SJCRH30 (cell line): ENCODE data around the gene CYP46A1. TPM values are rescaled to one million over a fixed set of nuclear protein-coding genes. Genes with fewer than 3 reads are reported as not detected.
"Not testable (repeated sequence)": the region's sequence is repeated elsewhere in the genome, so short reads cannot be mapped to it uniquely, and the experiment has no call there.

ENCODE experiments used
- DNase-seq, 2 experiments: peaks; one replicate each; pipeline ENCODE4 v3.0.0-alpha.2; 2015 to 2020
- H3K27ac ChIP-seq: fragments of 250-450 bp; sonication (Bioruptor Pico); 2 replicates; pipeline ENCODE4 v1.5.1; 2020; ENCODE audit warnings: mild to moderate bottlenecking, moderate library complexity
- H3K27me3 ChIP-seq: fragments of 250-450 bp; sonication (Bioruptor Pico); 2 replicates; pipeline ENCODE4 v1.5.1; 2020; ENCODE audit warnings: mild to moderate bottlenecking, moderate library complexity
- H3K36me3 ChIP-seq: fragments of 250-450 bp; sonication (Bioruptor Pico); 2 replicates; pipeline ENCODE4 v1.5.1; 2020; ENCODE audit warnings: mild to moderate bottlenecking, moderate library complexity
- H3K4me1 ChIP-seq: fragments of 250-450 bp; sonication (Bioruptor Pico); 2 replicates; pipeline ENCODE4 v1.5.1; 2020; ENCODE audit warnings: mild to moderate bottlenecking, moderate library complexity
- H3K4me3 ChIP-seq: fragments of 250-450 bp; sonication (Bioruptor Pico); 2 replicates; pipeline ENCODE4 v1.5.1; 2020; ENCODE audit warnings: mild to moderate bottlenecking, moderate library complexity
- H3K9me3 ChIP-seq: fragments of 250-450 bp; sonication (Bioruptor Pico); replicated peaks from 2 replicates; pipeline ENCODE4 v1.5.1; 2020; ENCODE audit warnings: mild to moderate bottlenecking, moderate library complexity
- total RNA-seq: library from RNA; depleted of rRNA; stranded (reverse); fragments of >200 nt; shearing (Covaris generic); gene quantifications from 2 replicates; pipeline ENCODE4 v1.2.3, GENCODE V29; 2014

The CYP46A1 gene
- total RNA-seq, 1 experiment from 2014 or later, result 0.10 TPM

GRCh38 chr14:99649643-99650042 is 34.5 kb upstream of the CYP46A1 start:
- H3K9me3 ChIP-seq, result no peaks in the 10 kb centered on the region
- no peak for DNase-seq
- no peak overlapping the region for H3K4me3 ChIP-seq
- H3K27ac ChIP-seq, result no peak overlapping the region
- H3K4me1 ChIP-seq, result no peaks in the 10 kb centered on the region
- H3K36me3 ChIP-seq, result no peaks in the 10 kb centered on the region
- no peaks in the 10 kb centered on the region for H3K27me3 ChIP-seq

GRCh38 chr14:99650189-99650588 is 33.9 kb upstream of the CYP46A1 start:
- H3K27ac ChIP-seq, result no peak overlapping the region
- H3K9me3 ChIP-seq, result no peaks in the 10 kb centered on the region
- DNase-seq, result no peak

GRCh38 chr14:99651953-99652746 is 31.9 kb upstream of the CYP46A1 start:
- Histone ChIP-seq H3K27ac (no peak overlapping the region), H3K4me1 (no peaks in the 10 kb centered on the region), H3K27me3 (no peaks in the 10 kb centered on the region), H3K9me3 (no peaks in the 10 kb centered on the region), H3K36me3 (no peaks in the 10 kb centered on the region), H3K4me3 (no peak overlapping the region)
- DNase-seq, result no peak

More at GRCh38 chr14:99650189-99650588, 33.9 kb upstream of the CYP46A1 start:
- Histone ChIP-seq H3K4me1 (no peaks in the 10 kb centered on the region), H3K4me3 (no peak overlapping the region), H3K36me3 (no peaks in the 10 kb centered on the region), H3K27me3 (no peaks in the 10 kb centered on the region)

GRCh38 chr14:99654235-99654985 is 29.7 kb upstream of the CYP46A1 start:
- no peak overlapping the region for H3K27ac ChIP-seq
- no peaks in the 10 kb centered on the region for H3K4me1 ChIP-seq
- H3K9me3 ChIP-seq, result no peaks in the 10 kb centered on the region
- no peak overlapping the region for H3K4me3 ChIP-seq
- H3K27me3 ChIP-seq, result no peaks in the 10 kb centered on the region
- H3K36me3 ChIP-seq, result no peaks in the 10 kb centered on the region
- peak; percentile 72 to 80 for DNase-seq

GRCh38 chr14:99655521-99655920 is 28.6 kb upstream of the CYP46A1 start:
- H3K9me3 ChIP-seq, result no peaks in the 10 kb centered on the region
- H3K27me3 ChIP-seq, result no peaks in the 10 kb centered on the region
- H3K36me3 ChIP-seq, result no peaks in the 10 kb centered on the region
- no peak for DNase-seq
- no peak overlapping the region for H3K4me3 ChIP-seq
- no peak overlapping the region for H3K27ac ChIP-seq
- no peaks in the 10 kb centered on the region for H3K4me1 ChIP-seq

GRCh38 chr14:99656171-99656570 is 27.9 kb upstream of the CYP46A1 start:
- no peak overlapping the region for H3K27ac ChIP-seq
- H3K36me3 ChIP-seq, result no peaks in the 10 kb centered on the region
- no peaks in the 10 kb centered on the region for H3K27me3 ChIP-seq
- H3K9me3 ChIP-seq, result no peaks in the 10 kb centered on the region
- no peak overlapping the region for H3K4me3 ChIP-seq
- DNase-seq, result no peak
- no peaks in the 10 kb centered on the region for H3K4me1 ChIP-seq

- H3K36me3 ChIP-seq, result no peaks in the 10 kb centered on the region
- H3K27me3 ChIP-seq, result no peaks in the 10 kb centered on the region
- no peaks in the 10 kb centered on the region for H3K4me1 ChIP-seq
- H3K4me3 ChIP-seq, result no peak overlapping the region
- DNase-seq, result no peak
- H3K9me3 ChIP-seq, result no peaks in the 10 kb centered on the region
- no peak overlapping the region for H3K27ac ChIP-seq
These were observed 26.4 kb upstream of the CYP46A1 start for GRCh38 chr14:99657645-99658155.

- H3K4me3 ChIP-seq, result no peak overlapping the region
- H3K27me3 ChIP-seq, result no peaks in the 10 kb centered on the region
- no peaks in the 10 kb centered on the region for H3K9me3 ChIP-seq
- no peak overlapping the region for H3K27ac ChIP-seq
- H3K4me1 ChIP-seq, result no peaks in the 10 kb centered on the region
- H3K36me3 ChIP-seq, result no peaks in the 10 kb centered on the region
- no peak for DNase-seq
These were observed 25.8 kb upstream of the CYP46A1 start for GRCh38 chr14:99658218-99658845.

GRCh38 chr14:99659333-99659741 is 24.8 kb upstream of the CYP46A1 start:
- Histone ChIP-seq H3K4me1 (no peaks in the 10 kb centered on the region), H3K36me3 (no peaks in the 10 kb centered on the region), H3K4me3 (no peak overlapping the region), H3K27ac (no peak overlapping the region), H3K9me3 (no peaks in the 10 kb centered on the region), H3K27me3 (no peaks in the 10 kb centered on the region)
- no peak for DNase-seq

GRCh38 chr14:99660006-99660566 is 24.0 kb upstream of the CYP46A1 start:
- no peak overlapping the region for H3K27ac ChIP-seq
- no peak for DNase-seq
- H3K4me3 ChIP-seq, result no peak overlapping the region
- H3K36me3 ChIP-seq, result no peaks in the 10 kb centered on the region
- no peaks in the 10 kb centered on the region for H3K9me3 ChIP-seq
- H3K27me3 ChIP-seq, result no peaks in the 10 kb centered on the region
- no peaks in the 10 kb centered on the region for H3K4me1 ChIP-seq

- H3K4me3 ChIP-seq, result no peak overlapping the region
- H3K36me3 ChIP-seq, result no peaks in the 10 kb centered on the region
- DNase-seq, result no peak
- no peaks in the 10 kb centered on the region for H3K9me3 ChIP-seq
- no peak overlapping the region for H3K27ac ChIP-seq
- H3K27me3 ChIP-seq, result no peaks in the 10 kb centered on the region
- no peaks in the 10 kb centered on the region for H3K4me1 ChIP-seq
These were observed 23.3 kb upstream of the CYP46A1 start for GRCh38 chr14:99660794-99661193.

GRCh38 chr14:99661206-99661605 is 22.9 kb upstream of the CYP46A1 start:
- DNase-seq, H3K36me3 ChIP-seq, H3K9me3 ChIP-seq, H3K4me3 ChIP-seq, H3K27me3 ChIP-seq, H3K27ac ChIP-seq, H3K4me1 ChIP-seq: not testable (repeated sequence)

GRCh38 chr14:99662846-99663245 is 21.3 kb upstream of the CYP46A1 start:
- Histone ChIP-seq H3K4me1 (no peaks in the 10 kb centered on the region), H3K27ac (no peak overlapping the region), H3K36me3 (no peaks in the 10 kb centered on the region), H3K9me3 (no peaks in the 10 kb centered on the region), H3K4me3 (no peak overlapping the region), H3K27me3 (no peaks in the 10 kb centered on the region)
- DNase-seq, result no peak

- Histone ChIP-seq H3K27ac (no peak overlapping the region), H3K4me1 (no peaks in the 10 kb centered on the region), H3K36me3 (no peaks in the 10 kb centered on the region), H3K27me3 (no peaks in the 10 kb centered on the region), H3K9me3 (no peaks in the 10 kb centered on the region), H3K4me3 (no peak overlapping the region)
- no peak for DNase-seq
These were observed 20.6 kb upstream of the CYP46A1 start for GRCh38 chr14:99663386-99664057.
